Stromal cell of bone marrow (primary cell): ENCODE data around the gene RNF130.

Source experiments
- DNase-seq: peaks from one replicate; pipeline ENCODE4 v3.0.0-alpha.2; 2012; ENCODE audit warnings: low read depth

Gene RNF130

DNA sequence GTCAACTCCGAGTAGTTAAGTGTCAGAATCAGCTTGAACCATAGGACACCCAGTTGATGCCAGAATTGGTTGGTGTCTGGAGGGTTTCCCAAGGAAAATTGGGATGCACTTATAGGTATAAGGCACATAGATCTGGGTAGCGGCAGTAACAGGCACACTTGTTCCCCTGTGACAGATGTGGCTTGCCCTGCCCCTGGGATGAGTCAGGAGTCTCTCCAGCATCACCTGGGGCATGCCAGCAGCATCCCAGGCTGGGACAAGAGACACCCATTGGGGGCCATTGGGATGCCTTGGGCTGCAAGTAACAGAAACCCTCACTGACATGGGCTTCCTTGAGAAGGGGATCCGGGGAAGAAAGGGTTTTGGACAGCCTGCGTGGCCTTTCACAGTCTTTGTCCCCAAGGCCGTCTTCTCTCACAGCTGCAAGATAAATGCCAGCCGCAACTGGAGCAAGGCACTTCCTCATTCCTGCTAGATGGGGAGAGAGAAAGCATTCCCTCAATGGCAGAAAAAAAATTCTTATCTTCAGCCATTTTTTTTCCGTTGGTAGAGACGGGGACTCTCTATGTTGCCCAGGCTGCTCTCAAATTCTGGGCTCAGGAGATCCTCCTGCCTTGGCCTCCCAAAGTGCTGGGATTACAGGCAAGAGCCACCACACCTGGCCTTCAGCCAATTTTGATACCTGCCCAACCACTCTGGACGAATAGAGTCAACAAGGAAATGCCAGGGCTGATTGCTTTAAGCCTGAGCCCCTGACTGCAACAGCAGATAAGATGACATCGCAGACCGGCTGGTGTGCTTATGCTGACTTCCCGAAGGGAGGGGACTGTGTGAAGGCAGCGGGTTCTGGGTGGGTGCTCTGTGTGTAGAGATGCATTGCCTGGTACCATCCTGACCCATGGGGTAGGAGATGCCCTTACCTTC lies 13.3 kb upstream of the RNF130 start:
- DNase-seq, result no peak

DNA sequence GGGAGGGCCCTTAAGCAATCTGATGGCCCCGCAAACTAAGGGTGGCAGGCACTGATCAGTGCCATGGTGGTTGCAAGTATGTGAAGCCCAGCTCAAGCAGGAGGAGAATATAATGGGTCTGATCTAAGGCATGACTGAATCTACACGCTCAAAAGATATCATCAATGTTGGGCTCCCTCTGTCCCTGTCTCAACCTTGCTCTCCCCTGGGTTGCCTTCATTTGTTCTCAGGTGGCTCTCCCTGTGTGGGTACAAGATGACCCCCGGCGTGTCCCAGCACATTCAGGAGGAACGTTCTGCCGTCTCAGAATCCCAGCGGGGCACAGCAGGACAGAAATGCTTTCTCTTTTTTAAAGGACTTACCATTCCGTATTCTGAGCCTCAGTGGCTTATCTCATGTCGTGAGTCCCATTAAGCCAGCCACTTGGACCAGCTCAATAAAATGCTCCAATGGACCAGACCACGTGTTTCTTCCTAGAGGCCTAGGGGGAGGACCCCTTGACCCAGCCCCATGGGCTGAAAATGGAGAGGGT lies 12.0 kb upstream of the RNF130 start:
- DNase-seq, result no peak

DNA sequence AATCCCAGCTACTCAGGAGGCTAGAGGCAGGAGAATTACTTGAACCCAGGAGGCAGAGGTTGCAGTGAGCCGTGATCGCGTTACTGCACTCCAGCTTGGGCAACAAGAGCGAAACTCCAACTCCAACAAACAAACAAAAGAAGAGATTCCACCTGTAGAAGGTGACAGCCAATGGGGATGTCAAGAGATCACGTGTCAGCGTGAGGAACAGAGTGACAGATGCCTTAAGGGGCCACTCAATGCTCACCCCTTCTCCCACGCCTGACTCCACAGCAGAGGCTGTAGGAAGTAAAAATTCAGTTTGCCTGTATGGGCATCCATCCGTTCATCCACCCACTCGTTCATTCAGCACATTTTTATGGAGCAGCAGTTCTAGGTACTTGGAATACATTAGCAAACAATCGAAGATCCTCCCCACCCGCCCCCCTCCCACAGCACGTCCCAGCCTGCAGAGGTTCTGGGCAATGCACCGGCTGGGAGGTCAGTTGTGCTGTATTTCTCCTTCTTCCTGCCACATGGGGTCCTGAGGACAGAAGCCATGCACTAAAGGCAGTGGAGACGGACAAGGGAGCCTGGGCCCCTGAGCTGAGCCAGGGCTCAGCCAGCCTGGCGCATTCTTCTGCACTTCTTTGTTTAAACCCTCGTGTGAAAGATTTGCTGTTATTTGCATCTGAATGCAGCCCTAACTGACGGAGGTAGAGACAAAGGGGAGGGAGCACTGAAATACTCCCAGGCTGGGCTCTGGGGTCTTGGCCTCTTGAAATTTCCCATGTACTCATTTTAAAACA lies 11.3 kb upstream of the RNF130 start:
- DNase-seq, result no peak

DNA sequence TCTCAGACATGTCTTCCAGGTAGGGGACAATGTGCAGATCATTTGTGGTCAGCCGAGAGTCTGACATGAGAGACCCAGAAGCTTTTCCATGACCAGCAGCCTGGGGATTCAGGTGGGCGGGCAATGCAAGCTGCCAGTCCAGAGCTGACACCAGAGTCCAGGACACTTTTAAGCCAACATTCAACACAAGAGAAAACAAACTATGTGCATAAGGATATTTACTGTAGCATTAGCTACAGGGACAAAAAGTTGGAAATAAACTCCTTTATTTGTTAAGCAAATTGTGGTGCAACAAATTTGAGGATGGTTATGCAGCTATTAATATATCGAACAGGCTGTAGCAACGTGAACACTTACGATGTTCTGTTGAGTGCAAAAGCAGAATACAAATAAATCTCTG lies 9.9 kb upstream of the RNF130 start:
- no peak for DNase-seq

GRCh38 chr5:180080486-180081280 lies 9.1 kb upstream of the RNF130 start:
- no peak for DNase-seq

- no peak for DNase-seq
Measured at GRCh38 chr5:180079702-180080466, 8.3 kb upstream of the RNF130 start.

GRCh38 chr5:180078348-180078747 lies 6.8 kb upstream of the RNF130 start:
- DNase-seq, result no peak

- no peak for DNase-seq
Measured at GRCh38 chr5:180077594-180078284, 6.2 kb upstream of the RNF130 start.

GRCh38 chr5:180075703-180076102 lies 4.1 kb upstream of the RNF130 start:
- DNase-seq, result no peak

- DNase-seq, result no peak
Measured at GRCh38 chr5:180074462-180074861, 2.9 kb upstream of the RNF130 start.

DNA sequence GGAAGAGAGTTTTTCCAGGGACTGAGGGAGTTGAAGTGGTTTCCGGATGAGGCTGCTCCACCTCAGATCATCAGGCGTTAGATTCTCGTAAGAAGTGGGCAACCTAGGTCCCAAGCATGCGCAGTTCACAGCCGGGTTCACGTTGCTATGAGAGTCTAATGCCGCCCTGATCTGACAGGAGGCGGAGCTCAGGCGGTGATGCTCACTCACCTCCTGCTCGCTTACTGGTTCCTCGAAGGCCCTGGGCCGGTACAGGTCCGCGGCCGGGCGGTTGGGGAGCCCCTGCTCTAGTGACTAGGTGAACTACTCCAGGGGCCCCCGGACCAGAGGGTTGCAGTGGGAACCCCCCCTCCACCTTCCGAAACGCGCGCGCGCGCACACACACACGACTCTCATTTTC lies 997 bp upstream of the RNF130 start:
- DNase-seq, result no peak

DNA sequence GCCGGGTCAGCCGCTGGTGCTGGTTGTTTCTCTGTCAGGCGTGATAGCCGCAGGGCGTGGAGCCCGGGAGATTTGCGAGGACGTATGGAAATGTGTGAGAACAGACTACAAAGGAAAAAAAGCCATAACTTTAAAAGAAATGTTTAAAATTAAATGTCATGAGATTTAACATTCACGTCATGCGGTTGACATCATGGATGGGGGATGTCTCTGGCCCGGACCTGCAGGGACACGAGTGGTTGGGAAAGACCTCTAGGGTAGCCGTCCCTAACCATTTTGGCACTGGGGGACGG lies 643 bp upstream of the RNF130 start:
- DNase-seq, result no peak

DNA sequence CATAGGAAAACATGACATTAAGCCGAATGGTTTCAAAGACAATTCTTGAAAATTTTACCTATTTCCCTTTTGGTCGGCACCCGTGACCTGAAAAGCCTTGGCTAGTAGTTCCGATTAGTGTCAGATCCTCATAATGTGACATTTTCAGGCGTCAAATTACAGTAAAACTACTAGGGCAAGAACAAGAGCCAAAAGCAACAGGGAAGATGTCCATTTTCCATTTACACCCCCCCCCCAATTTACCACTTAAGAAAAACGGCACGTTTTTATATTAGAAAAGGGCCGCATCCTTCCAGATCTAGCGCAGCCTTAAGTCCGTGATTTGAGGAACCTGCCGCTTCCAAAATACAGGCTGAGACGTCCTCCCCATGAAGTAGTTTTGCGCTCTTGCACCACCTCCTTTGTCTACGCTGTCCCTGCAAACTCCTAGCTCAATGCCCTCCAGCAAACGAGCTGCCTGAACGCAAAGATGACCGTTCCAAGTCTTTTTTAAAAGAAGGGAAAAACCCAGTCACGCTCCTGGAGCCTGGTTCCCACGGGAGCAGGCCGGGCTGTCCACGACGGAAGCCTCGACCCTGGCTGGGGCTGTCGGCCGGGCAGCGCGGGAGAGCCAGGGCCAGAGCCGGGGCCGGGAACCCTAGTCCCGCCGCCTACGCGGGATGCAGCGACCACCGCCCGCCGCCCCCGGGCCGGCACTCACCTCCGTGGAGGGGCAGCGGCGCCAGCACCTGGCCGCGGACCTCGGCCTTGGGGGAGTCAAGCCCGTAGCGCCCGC lies 616 bp downstream of the RNF130 start:
- DNase-seq, result peak; percentile 30

DNA sequence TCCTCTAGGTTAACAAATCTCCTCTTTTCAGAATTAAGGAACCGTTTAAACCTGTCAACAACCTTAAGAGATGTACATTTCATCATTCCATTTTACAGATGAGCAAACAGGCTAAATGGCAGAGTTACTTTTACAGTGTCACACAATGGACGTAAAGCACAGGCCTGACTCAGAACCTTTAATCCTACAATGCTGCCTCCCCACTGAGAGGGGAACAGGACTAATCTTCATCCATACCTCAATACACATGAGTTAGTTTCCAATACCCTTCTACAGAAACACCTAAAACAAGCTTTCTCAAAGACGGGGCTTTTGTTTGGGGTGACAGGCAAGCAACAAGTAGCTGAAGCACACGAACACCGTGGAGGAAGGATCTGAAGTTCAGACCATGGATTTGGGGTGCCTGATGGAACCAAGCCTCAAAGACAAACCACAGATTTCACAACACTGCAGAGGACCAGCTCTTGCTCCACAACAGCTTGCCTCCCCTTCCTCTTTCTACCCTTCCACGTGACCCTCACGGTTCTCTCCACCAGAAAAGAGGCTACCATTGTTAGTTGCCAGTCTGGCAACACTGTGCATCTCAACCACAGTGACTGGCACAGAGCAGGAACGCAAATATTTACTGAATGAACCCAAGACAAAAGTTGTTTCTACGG lies 1.8 kb downstream of the RNF130 start:
- no peak for DNase-seq

DNA sequence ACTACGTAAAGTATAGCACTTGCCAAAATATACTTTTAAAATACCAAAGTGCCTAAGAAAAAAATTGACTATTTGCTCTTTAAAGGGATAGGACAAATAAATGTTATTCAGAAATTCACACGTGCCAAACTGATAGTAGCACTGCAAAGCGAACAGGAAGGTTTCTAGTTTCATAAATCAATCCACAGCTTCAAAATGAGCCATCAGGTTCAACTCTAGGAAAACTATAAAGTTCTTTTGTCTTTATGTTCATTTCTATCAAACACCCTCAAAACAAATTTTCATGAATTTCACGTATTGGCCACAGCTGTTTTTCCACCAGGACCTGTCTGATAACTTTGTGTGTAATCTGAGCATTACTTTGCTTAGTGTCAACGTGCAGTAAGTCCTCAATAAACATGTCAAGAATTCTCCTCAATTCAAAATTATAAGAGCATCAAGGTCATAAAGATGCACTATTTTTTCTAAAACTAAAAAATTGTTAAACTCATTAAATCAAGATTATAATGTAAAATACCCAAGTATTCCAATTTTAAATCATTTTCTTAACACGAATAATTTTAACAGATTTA lies 3.0 kb downstream of the RNF130 start:
- no peak for DNase-seq

GRCh38 chr5:180067986-180068385 lies 3.6 kb downstream of the RNF130 start:
- DNase-seq, result no peak

GRCh38 chr5:180060192-180060591 lies 11.4 kb downstream of the RNF130 start:
- DNase-seq, result no peak

GRCh38 chr5:180059326-180059725 lies 12.2 kb downstream of the RNF130 start:
- no peak for DNase-seq

DNA sequence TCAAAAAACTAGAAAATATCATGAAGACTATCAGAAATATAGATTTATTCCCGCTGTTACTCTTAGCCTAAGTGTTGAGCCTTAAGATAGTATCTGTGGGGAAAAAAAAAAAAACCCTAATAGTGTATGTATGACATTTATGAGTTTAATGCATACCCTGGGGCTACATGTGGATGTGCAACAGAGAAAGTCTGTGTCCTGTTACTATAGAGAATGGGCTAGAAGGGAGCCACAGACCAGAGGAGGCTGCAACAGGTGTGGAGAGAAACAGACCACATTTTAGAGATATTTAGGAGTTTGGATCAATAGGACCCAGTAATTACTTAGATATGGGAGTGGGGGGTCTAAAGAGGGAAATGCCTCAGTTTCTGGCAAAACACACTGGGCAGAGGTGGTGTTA lies 15.4 kb downstream of the RNF130 start:
- DNase-seq, result no peak
